GM12878 (cell line): ENCODE data around the gene AP3B1. TPM values are rescaled to one million over a fixed set of nuclear protein-coding genes. Genes with fewer than 3 reads are reported as not detected.

Experiments
- ATAC-seq: fragments of 200-7000 bp; cut with Tn5 transposase; 3 replicates; pipeline ENCODE4 v1.9.1; 2020; ENCODE audit warnings: mild to moderate bottlenecking, moderate library complexity
- BruUV-seq: library from RNA; stranded (reverse); fragments of 400-500 nt; replicated peaks from 2 replicates; lab custom pipeline; 2021; lab: Mats Ljungman, UMichigan
- CTCF ChIA-PET: fragments of 300-600 bp; sonication (Branson Sonifier 250); formaldehyde crosslinking; extraction: SDS; loops from one replicate; lab custom pipeline; 2021; ENCODE audit warnings: inconsistent platforms; lab: Yijun Ruan, JAX
- POLR2A ChIA-PET: fragments of 350-600 bp; formaldehyde crosslinking; extraction: SDS; loops from one replicate; lab custom pipeline; 2021; ENCODE audit warnings: inconsistent platforms; lab: Charles Lee
- RAD21 ChIA-PET: fragments of 300-600 bp; sonication (Branson Sonifier 250); formaldehyde crosslinking; loops from one replicate; lab custom pipeline; 2023; ENCODE audit warnings: antibody characterized with exemption; ENCODE audit not compliant: unreplicated experiment; lab: Charles Lee
- SMC1A ChIA-PET: fragments of 300-600 bp; sonication (Branson Sonifier 250); formaldehyde crosslinking; loops from one replicate; lab custom pipeline; 2023; ENCODE audit not compliant: unreplicated experiment, uncharacterized antibody; lab: Charles Lee
- DNase-seq: peaks from one replicate; pipeline ENCODE4 v3.0.0-alpha.2; 2011; ENCODE audit warnings: low read depth, low spot score
- FAIRE-seq: peaks from 3 replicates; lab custom pipeline; 2011; peaks lifted over from hg19 to GRCh38; lab: Jason Lieb, UNC
- H2AFZ ChIP-seq: 2 replicates; pipeline ENCODE4 v1.6.0; 2011; ENCODE audit warnings: low read depth, low read length, control low read depth; ENCODE audit not compliant: control insufficient read depth
- H3K27ac ChIP-seq: 2 replicates; pipeline ENCODE4 v1.5.1; 2011; ENCODE audit warnings: control low read depth; ENCODE audit not compliant: control insufficient read depth, insufficient read depth
- H3K27me3 ChIP-seq, 2 experiments: replicated peaks in 1 of 2; 2 replicates each; pipeline versions ENCODE4 v1.6.0 to v1.6.1; 2011; ENCODE audit warnings: low read length in 1 of 2; ENCODE audit not compliant: control insufficient read depth in 2 of 2, insufficient read depth in 2 of 2
- H3K36me3 ChIP-seq, 2 experiments: 2 replicates each; pipeline ENCODE4 v1.5.1; 2011; ENCODE audit warnings: low read length in 1 of 2; ENCODE audit not compliant: control insufficient read depth in 2 of 2, insufficient read depth in 2 of 2
- H3K4me1 ChIP-seq: 2 replicates; pipeline ENCODE4 v1.6.1; 2011; ENCODE audit warnings: mild to moderate bottlenecking, low read length, moderate library complexity, mixed read lengths; ENCODE audit not compliant: control insufficient read depth, insufficient read depth
- H3K4me2 ChIP-seq: 2 replicates; pipeline ENCODE4 v1.6.0; 2011; ENCODE audit warnings: control low read depth; ENCODE audit not compliant: control insufficient read depth, insufficient read depth
- H3K4me3 ChIP-seq: fragments of 200-600 bp; sonication (generic); 2 replicates; pipeline ENCODE4 v1.5.1; 2016
- H3K79me2 ChIP-seq: 2 replicates; pipeline ENCODE4 v1.6.0; 2011; ENCODE audit warnings: low read length; ENCODE audit not compliant: control insufficient read depth, insufficient read depth
- H3K9ac ChIP-seq: 2 replicates; pipeline ENCODE4 v1.8.0; 2011; ENCODE audit warnings: low read length, control low read depth, mixed read lengths; ENCODE audit not compliant: control insufficient read depth, insufficient read depth
- H3K9me3 ChIP-seq: replicated peaks from 3 replicates; pipeline ENCODE4 v1.5.1; 2011; ENCODE audit warnings: mild to moderate bottlenecking, low read length; ENCODE audit not compliant: control insufficient read depth, insufficient read depth
- H4K20me1 ChIP-seq: 2 replicates; pipeline ENCODE4 v1.6.0; 2011; ENCODE audit not compliant: control insufficient read depth, insufficient read depth
- ASH2L ChIP-seq: fragments of 300-600, 200-600 bp; sonication (generic); IDR thresholded peaks from 2 replicates; pipeline ENCODE4 v1.6.1; 2017; ENCODE audit warnings: low read depth, mild to moderate bottlenecking, borderline replicate concordance
- GABPA ChIP-seq: IDR thresholded peaks from 2 replicates; pipeline ENCODE4 v1.6.1; 2014; ENCODE audit warnings: antibody characterized with exemption, low read depth, mild to moderate bottlenecking, inconsistent platforms
- NFXL1 ChIP-seq: fragments of 450-650 bp; IDR thresholded peaks from 2 replicates; pipeline ENCODE4 v1.6.1; 2017; ENCODE audit warnings: antibody characterized with exemption, mild to moderate bottlenecking, borderline replicate concordance
- SIN3A ChIP-seq: IDR thresholded peaks from 2 replicates; pipeline ENCODE4 v1.6.1; 2012; ENCODE audit warnings: low read depth, low read length, improper control_type of control experiment
- TCF12 ChIP-seq: IDR thresholded peaks from 2 replicates; pipeline ENCODE4 v1.6.1; 2011; ENCODE audit warnings: low read depth, mild to moderate bottlenecking, low read length
- WGBS: methylation state at CpG from one replicate; pipeline ENCODE4 v1.1.6; 2016; ENCODE audit warnings: low lambda C conversion rate; ENCODE audit not compliant: insufficient replicate concordance, insufficient coverage; ENCODE audit errors: missing lambda C conversion rate; 5-methylcytosine and 5-hydroxymethylcytosine counted together
- in situ Hi-C: fragments of 300-500 bp; cut with MboI; formaldehyde crosslinking; loops from 9 replicates; pipeline ENCODE4 v1.14.3; 2018; ENCODE audit warnings: mixed read lengths
- intact Hi-C: fragments of 100-400 bp; cut with micrococcal nuclease; formaldehyde crosslinking; loops from one replicate; pipeline ENCODE4 v1.14.2; 2022; ENCODE audit not compliant: unreplicated experiment
- polyA plus RNA-seq, 11 experiments: library from polyadenylated mRNA; depleted of rRNA in 4 of 11; unstranded in 6 of 11; stranded (reverse) in 5 of 11; fragments of >200 nt; fragmentation: Nextera tagmentation in 4 of 11; fragmentation: Illumina TruSeq in 1 of 11; extraction: Ambion mirVana in 4 of 11; extraction: Trizol in 1 of 11; gene quantifications; 1 replicate in 1 of 11; 2 replicates in 10 of 11; pipeline versions ENCODE4 v1.2.1 to v1.2.3, GENCODE V29; 2011 to 2016; ENCODE audit warnings: inconsistent platforms in 2 of 11, missing spikeins in 2 of 11, low read depth in 1 of 11
- small RNA-seq: library from RNA; depleted of rRNA; stranded (forward); fragments of <200 nt; gene quantifications from one replicate; pipeline ENCODE3, GENCODE V24; 2014
- total RNA-seq, 4 experiments: library from RNA; depleted of rRNA in 3 of 4; stranded (reverse); fragments of >200 nt in 3 of 4; fragmentation: Illumina TruSeq in 1 of 4; extraction: Trizol in 1 of 4; gene quantifications; 2 replicates each; pipeline versions ENCODE4 v1.2.1 to v1.2.3, GENCODE V29; 2013 to 2021

AP3B1 gene
- total and polyA plus RNA-seq, 10 of the 15 experiments (the other 5 are each of a cell fraction or from before 2014, with no cell fraction given), result 30.9 to 70.8 (median 46.0) TPM

GRCh38 chr5:77953374-77953773 is 341.1 kb downstream of the AP3B1 start (continued):
- TF ChIP-seq SIN3A (no peak), NFXL1 (no peak), GABPA (no peak)

DNA sequence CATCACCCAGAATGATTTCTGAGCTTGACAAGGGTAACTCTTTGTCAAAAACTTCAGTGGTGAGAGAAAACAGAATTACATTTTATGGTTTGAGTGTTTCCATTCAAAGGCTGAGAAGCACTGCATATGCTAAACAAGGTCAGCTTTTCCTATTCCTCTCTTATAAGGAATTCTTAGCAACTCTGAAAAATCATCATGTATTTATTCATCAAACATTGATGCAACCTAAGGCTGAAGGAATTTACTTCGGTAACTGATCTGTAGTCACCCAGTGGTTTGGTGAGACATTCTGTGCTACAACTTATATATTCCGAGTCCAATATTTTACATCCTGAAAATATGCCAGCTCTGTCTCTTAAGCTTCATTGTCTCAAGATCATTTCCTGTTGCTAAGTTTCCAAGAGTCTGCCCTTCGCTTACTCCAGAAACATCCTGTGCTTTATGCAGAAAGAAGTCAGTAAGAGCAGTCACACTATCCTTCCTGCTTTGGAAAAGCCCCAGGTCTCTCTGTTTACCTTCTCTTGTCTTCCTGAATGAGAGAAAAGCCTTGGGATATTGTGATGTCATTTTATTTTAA is 341.8 kb downstream of the AP3B1 start:
- no peaks in the 10 kb centered on the region for H4K20me1 ChIP-seq
- H3K27ac ChIP-seq, result no peak overlapping the region
- H3K27me3 ChIP-seq, result no peaks in the 10 kb centered on the region
- ChIA-PET POLR2A (interaction anchor here (0.6 kb wide), 1 partner anchor 33 kb away, joined by 3 read pairs; no protein-coding TSS in a partner anchor), SMC1A (interaction anchor here (1.0 to 3.1 kb wide), 5 partner anchors 10 to 47 kb away, joined by 3 to 14 read pairs (median 3); no protein-coding TSS in a partner anchor), RAD21 (interaction anchor here (1.2 kb wide), 1 partner anchor 14 kb away, joined by 3 read pairs; no protein-coding TSS in a partner anchor), CTCF (no interaction called here)
- BruUV-seq, result no TSS peak
- intact Hi-C loops, result no loop called here
- no peak overlapping the region for H3K9ac ChIP-seq
- H3K4me2 ChIP-seq, result no peak overlapping the region
- FAIRE-seq (no peak), DNase-seq (no peak), ATAC-seq (no peak)
- 76% methylated on average over 3 of the region's 3 CpGs for WGBS
- H3K36me3 ChIP-seq, result no peaks in the 10 kb centered on the region
- TF ChIP-seq TCF12 (no peak), ASH2L (no peak)
- H2AFZ ChIP-seq, result no peak overlapping the region
- H3K79me2 ChIP-seq, result no peaks in the 10 kb centered on the region
- in situ Hi-C loops, result no loop called here
- no peak overlapping the region for H3K4me3 ChIP-seq
- no peaks in the 10 kb centered on the region for H3K4me1 ChIP-seq
- H3K9me3 ChIP-seq, result peaks cover 2% of the 10 kb centered on the region; the same call in 1 of the 3 replicates

Small RNA genes within 50 kb of the gene (small RNA-seq; reads per million reads assigned to genes)
- gene RF00019 (not detected), gene RNU6-183P (not detected)

Other genes with a start within 250 kb of the AP3B1 start
- 16.5 and 18.1 TPM in 2 replicates for gene SCAMP1, start 65.9 kb upstream of the AP3B1 start, total RNA-seq (2014; rRNA removed)
- 18.8 and 19.6 TPM in 2 replicates for gene SCAMP1, start 65.9 kb upstream of the AP3B1 start, total RNA-seq (2014; rRNA removed; fragmentation: Illumina TruSeq; extraction: Trizol)
- gene SCAMP1, start 65.9 kb upstream of the AP3B1 start, total RNA-seq (2021), result 20.9 and 22.0 TPM in 2 replicates
- gene SCAMP1, start 65.9 kb upstream of the AP3B1 start, polyA plus RNA-seq (2011; rRNA removed), result 22.3 and 30.8 TPM in 2 replicates
- 12.9 and 17.6 TPM in 2 replicates for gene SCAMP1, start 65.9 kb upstream of the AP3B1 start, polyA plus RNA-seq (2014; fragmentation: Illumina TruSeq; extraction: Trizol)
- gene SCAMP1, start 65.9 kb upstream of the AP3B1 start, polyA plus RNA-seq (2014; fragmentation: Nextera tagmentation; extraction: Ambion mirVana), result 10 to 100 TPM in 1 of 2 experiments, 1 to 10 TPM in 1; 9.1 to 21.2 TPM
- gene SCAMP1, start 65.9 kb upstream of the AP3B1 start, polyA plus RNA-seq (2014; rRNA removed), result 6.4 and 6.5 TPM in 2 replicates
- 10 to 100 TPM; 21.8 to 27.9 TPM for gene SCAMP1, start 65.9 kb upstream of the AP3B1 start, polyA plus RNA-seq (2016; fragmentation: Nextera tagmentation; extraction: Ambion mirVana)